Esophagus muscularis mucosa (tissue), 4 donors: ENCODE measurements around the gene PFDN5. TPM values are rescaled to one million over a fixed set of nuclear protein-coding genes. Genes with fewer than 3 reads are reported as not detected.

ENCODE experiments used
- DNase-seq: peaks from one replicate; pipeline ENCODE4 v3.0.0-alpha.2; 2017; ENCODE audit errors: extremely low spot score
- H3K27ac ChIP-seq, 4 donors: fragments of 200-600 bp; sonication (generic); replicated peaks in 1 of 4; 1 replicate in 3 of 4; 2 replicates in 1 of 4; pipeline ENCODE4 v1.5.1; 2016 to 2019; ENCODE audit warnings: mild to moderate bottlenecking in 1 of 4
- H3K27me3 ChIP-seq, 4 donors: fragments of 200-600 bp; sonication (generic); one replicate each; pipeline versions ENCODE4 v1.5.1 to v1.6.0; 2016 to 2019
- H3K36me3 ChIP-seq, 4 donors: fragments of 200-600 bp; sonication (generic); one replicate each; pipeline ENCODE4 v1.5.1; 2016 to 2019
- H3K4me1 ChIP-seq, 4 donors: fragments of 200-600 bp; sonication (generic); one replicate each; pipeline ENCODE4 v1.5.1; 2016 to 2019
- H3K4me3 ChIP-seq, 4 donors: fragments of 200-600 bp; sonication (generic); 1 replicate in 2 of 4; 2 replicates in 2 of 4; pipeline ENCODE4 v1.5.1; 2016 to 2019; ENCODE audit warnings: mild to moderate bottlenecking in 4 of 4, moderate library complexity in 1 of 4
- H3K9me3 ChIP-seq, 4 donors: fragments of 200-600 bp; sonication (generic); 1 replicate in 3 of 4; 2 replicates in 1 of 4; pipeline ENCODE4 v1.5.1; 2016 to 2019
- CTCF ChIP-seq, 3 experiments: fragments of 200-600 bp in 2 of 3; fragments of 450-650 bp in 1 of 3; sonication (generic) in 2 of 3; IDR thresholded peaks; one replicate each; pipeline ENCODE4 v1.5.1; 2017 to 2019; ENCODE audit warnings: antibody characterized with exemption in 3 of 3, mild to moderate bottlenecking in 2 of 3, moderate library complexity in 1 of 3
- EP300 ChIP-seq: sonication (generic); formaldehyde crosslinking; IDR thresholded peaks from one replicate; pipeline ENCODE4 v1.6.1; 2017; ENCODE audit warnings: antibody characterized with exemption
- POLR2A ChIP-seq: fragments of 450-650 bp; IDR thresholded peaks from one replicate; pipeline ENCODE4 v1.6.1; 2017; ENCODE audit warnings: antibody characterized with exemption, moderate library complexity, mild to moderate bottlenecking, low read depth
- POLR2AphosphoS5 ChIP-seq, 2 donors: sonication (generic); formaldehyde crosslinking; IDR thresholded peaks; one replicate each; pipeline ENCODE4 v1.6.1; 2017; ENCODE audit warnings: antibody characterized with exemption in 2 of 2
- WGBS: methylation state at CpG from one replicate; pipeline ENCODE4 v1.1.5; 2018; 5-methylcytosine and 5-hydroxymethylcytosine counted together
- intact Hi-C: fragments of 100-400 bp; cut with DNase I; formaldehyde crosslinking; loops from one replicate; pipeline ENCODE4 v1.15.1; 2023
- total RNA-seq, 4 donors: library from RNA; depleted of rRNA; stranded (reverse); fragments of >200 nt; gene quantifications; one replicate each; pipeline versions ENCODE4 v1.1.0 to v1.2.1, GENCODE V29; 2016

The PFDN5 gene
- total RNA-seq, 4 donors from 2014 or later, result 446 to 812 (median 631) TPM

- WGBS, result 89% methylated on average over 1 of the region's 1 CpG
- Histone ChIP-seq H3K27me3 (no peaks in the 10 kb centered on the region), H3K9me3 (no peaks in the 10 kb centered on the region), H3K4me1 (peaks cover 24 to 45% (median 36%) of the 10 kb centered on the region in 4 donors), H3K36me3 (peaks cover 15 to 28% (median 27%) of the 10 kb centered on the region in 4 donors), H3K4me3 (no peak overlapping the region), H3K27ac (no peak overlapping the region)
- TF ChIP-seq CTCF (IDR thresholded peaks at IDR 0.05) (no peak), EP300 (no peak), POLR2A (no peak), POLR2AphosphoS5 (IDR thresholded peaks at IDR 0.05) (no peak)
- DNase-seq, result no peak
- intact Hi-C loops, result no loop called here
These were observed 40.4 kb upstream of the PFDN5 start for GRCh38 chr12:53254816-53255545.

GRCh38 chr12:53255996-53256395 is 39.3 kb upstream of the PFDN5 start:
- TF ChIP-seq CTCF (IDR thresholded peaks at IDR 0.05) (no peak), POLR2A (no peak), EP300 (no peak), POLR2AphosphoS5 (IDR thresholded peaks at IDR 0.05) (no peak)
- H3K9me3 ChIP-seq, result no peaks in the 10 kb centered on the region
- H3K27ac ChIP-seq, result no peak overlapping the region
- no peak for DNase-seq
- WGBS, result 96% methylated on average over 3 of the region's 3 CpGs
- intact Hi-C loops, result no loop called here
- H3K36me3 ChIP-seq, result peaks cover 15 to 28% (median 27%) of the 10 kb centered on the region in 4 donors
- no peaks in the 10 kb centered on the region for H3K27me3 ChIP-seq
- H3K4me3 ChIP-seq, result no peak overlapping the region
- H3K4me1 ChIP-seq, result peaks cover 20 to 39% (median 29%) of the 10 kb centered on the region in 4 donors

- intact Hi-C loops, result no loop called here
- 62% methylated on average over 7 of the region's 7 CpGs for WGBS
- no peak for DNase-seq
- no peaks in the 10 kb centered on the region for H3K9me3 ChIP-seq
- TF ChIP-seq POLR2AphosphoS5 (IDR thresholded peaks at IDR 0.05) (no peak), CTCF (IDR thresholded peaks at IDR 0.05) (no peak), POLR2A (no peak), EP300 (no peak)
- H3K36me3 ChIP-seq, result peaks cover 9 to 20% (median 18%) of the 10 kb centered on the region in 4 donors
- H3K27me3 ChIP-seq, result no peaks in the 10 kb centered on the region
- H3K4me3 ChIP-seq, result no peak overlapping the region
- H3K4me1 ChIP-seq, result peaks cover 0 to 14% (median 8%) of the 10 kb centered on the region in 4 donors
- no peak overlapping the region for H3K27ac ChIP-seq
These were observed 36.5 kb upstream of the PFDN5 start for GRCh38 chr12:53258541-53259539.

- intact Hi-C loops, result no loop called here
- TF ChIP-seq EP300, result no peak
- TF ChIP-seq POLR2AphosphoS5 (IDR thresholded peaks at IDR 0.05), result no peak
- no peak for TF ChIP-seq POLR2A
- no peak for TF ChIP-seq CTCF (IDR thresholded peaks at IDR 0.05)
- Histone ChIP-seq H3K36me3 (peaks cover 2 to 10% (median 8%) of the 10 kb centered on the region in 4 donors), H3K27ac (no peak overlapping the region), H3K4me1 (peaks cover 0 to 5% (median under 1%) of the 10 kb centered on the region in 4 donors), H3K27me3 (no peaks in the 10 kb centered on the region), H3K9me3 (no peaks in the 10 kb centered on the region), H3K4me3 (no peak overlapping the region)
- 90% methylated on average over 6 of the region's 6 CpGs for WGBS
- DNase-seq, result no peak
These were observed 35.5 kb upstream of the PFDN5 start for GRCh38 chr12:53259891-53260290.
